SK-N-SH (cell line): ENCODE results near the gene RBM19. TPM values are rescaled to one million over a fixed set of nuclear protein-coding genes. Genes with fewer than 3 reads are reported as not detected.
A peak's percentile ranks its signal among the peaks of the same experiment; 100 is the strongest.

Experiments
- CTCF ChIA-PET: fragments of 300-600, 350-600 bp; formaldehyde crosslinking; extraction: SDS; loops from one replicate; lab custom pipeline; 2021; lab: Yijun Ruan, JAX
- POLR2A ChIA-PET: fragments of 350-600 bp; sonication (Branson Sonifier 250); formaldehyde crosslinking; extraction: SDS; loops from one replicate; lab custom pipeline; 2020; ENCODE audit warnings: antibody characterized with exemption, inconsistent platforms; lab: Yijun Ruan, JAX
- DNase-seq: peaks from one replicate; pipeline ENCODE4 v3.0.0; 2012
- H2AFZ ChIP-seq: fragments of 200-600 bp; sonication (generic); 2 replicates; pipeline ENCODE4 v1.8.1; 2016; ENCODE audit warnings: antibody characterized with exemption, mild to moderate bottlenecking, low read depth
- H3F3A ChIP-seq: fragments of 200-600 bp; sonication (generic); replicated peaks from 2 replicates; pipeline ENCODE3; 2016; ENCODE audit warnings: antibody characterized with exemption, mild to moderate bottlenecking; ENCODE audit not compliant: insufficient read depth
- H3K27ac ChIP-seq, 2 experiments: fragments of 200-500 bp in 1 of 2; fragments of 200-600 bp in 1 of 2; sonication (Bioruptor generic) in 1 of 2; sonication (generic), shearing (Covaris generic) in 1 of 2; 2 replicates each; pipeline versions ENCODE4 v1.5.1 to v1.6.1; 2014 to 2016; ENCODE audit warnings: low read depth in 2 of 2, inconsistent platforms in 1 of 2, low read length in 1 of 2, mild to moderate bottlenecking in 1 of 2, mixed read lengths in 1 of 2
- H3K27me3 ChIP-seq: fragments of 200-600 bp; sonication (generic), shearing (Covaris generic); 2 replicates; pipeline ENCODE4 v1.6.1; 2016; ENCODE audit warnings: mixed run types; ENCODE audit not compliant: insufficient read depth
- H3K36me3 ChIP-seq, 2 experiments: fragments of 200-500 bp in 1 of 2; fragments of 200-600 bp in 1 of 2; sonication (Bioruptor generic) in 1 of 2; sonication (generic) in 1 of 2; replicated peaks in 1 of 2; 2 replicates each; pipeline versions ENCODE3 to v1.5.1; 2014 to 2016; ENCODE audit warnings: low read length in 1 of 2, mild to moderate bottlenecking in 1 of 2; ENCODE audit not compliant: insufficient read depth in 2 of 2, control insufficient read depth in 1 of 2
- H3K4me1 ChIP-seq, 2 experiments: fragments of 200-500 bp in 1 of 2; fragments of 200-600 bp in 1 of 2; sonication (Bioruptor generic) in 1 of 2; sonication (generic), shearing (Covaris generic) in 1 of 2; 2 replicates each; pipeline versions ENCODE4 v1.5.1 to v1.6.1; 2014 to 2016; ENCODE audit warnings: low read depth in 1 of 2, low read length in 1 of 2, mixed run types in 1 of 2; ENCODE audit not compliant: insufficient read depth in 2 of 2, control insufficient read depth in 1 of 2
- H3K4me2 ChIP-seq: fragments of 200-600 bp; sonication (generic), shearing (Covaris generic); 2 replicates; pipeline ENCODE4 v1.6.1; 2017; ENCODE audit warnings: mixed run types
- H3K4me3 ChIP-seq, 2 experiments: fragments of 200-500 bp in 1 of 2; fragments of 200-600 bp in 1 of 2; sonication (Bioruptor generic) in 1 of 2; sonication (generic), shearing (Covaris generic) in 1 of 2; 2 replicates each; pipeline versions ENCODE4 v1.5.1 to v1.8.1; 2014 to 2016; ENCODE audit warnings: low read depth in 2 of 2, inconsistent platforms in 1 of 2, low read length in 1 of 2, mild to moderate bottlenecking in 1 of 2, mixed read lengths in 1 of 2, moderate library complexity in 1 of 2
- H3K79me2 ChIP-seq: fragments of 200-600 bp; sonication (generic); 2 replicates; pipeline ENCODE4 v1.8.1; 2017; ENCODE audit warnings: mild to moderate bottlenecking; ENCODE audit not compliant: insufficient read depth
- H3K9ac ChIP-seq: fragments of 200-600 bp; sonication (generic); 2 replicates; pipeline ENCODE4 v1.6.1; 2017; ENCODE audit warnings: mixed run types
- H3K9me2 ChIP-seq: fragments of 200-600 bp; sonication (generic); 2 replicates; pipeline ENCODE4 v1.6.1; 2017; ENCODE audit warnings: mixed run types
- H3K9me3 ChIP-seq: fragments of 200-600 bp; sonication (generic); 2 replicates; pipeline ENCODE4 v1.6.1; 2017; ENCODE audit warnings: mixed run types, mild to moderate bottlenecking, moderate library complexity
- H4K20me1 ChIP-seq: fragments of 200-600 bp; sonication (generic); 2 replicates; pipeline ENCODE4 v1.6.1; 2017; ENCODE audit warnings: mild to moderate bottlenecking, mixed run types; ENCODE audit not compliant: insufficient read depth
- CTCF ChIP-seq: fragments of 200-600 bp; sonication (generic); IDR thresholded peaks from 2 replicates; pipeline ENCODE4 v1.6.1; 2017; ENCODE audit warnings: antibody characterized with exemption, mild to moderate bottlenecking, moderate library complexity
- EP300 ChIP-seq, 2 experiments: IDR thresholded peaks; 2 replicates each; pipeline versions ENCODE4 v1.4.0 to v1.6.1; 2012; ENCODE audit warnings: borderline replicate concordance in 1 of 2, low read depth in 1 of 2, low read length in 1 of 2
- EZH2phosphoT487 ChIP-seq: fragments of 200-600 bp; sonication (generic); IDR thresholded peaks from 2 replicates; pipeline ENCODE4 v1.6.1; 2017; ENCODE audit warnings: low read depth, mixed run types, mild to moderate bottlenecking, antibody characterized with exemption, moderate library complexity, borderline replicate concordance
- GABPA ChIP-seq: IDR thresholded peaks from 2 replicates; pipeline ENCODE4 v1.4.0; 2012; ENCODE audit warnings: low read depth, mild to moderate bottlenecking
- IRF3 ChIP-seq: fragments of 150-350 bp; IDR thresholded peaks from 2 replicates; pipeline ENCODE4 v1.6.1; 2016; ENCODE audit warnings: mild to moderate bottlenecking, low read depth, low read length
- MAX ChIP-seq: IDR thresholded peaks from 2 replicates; pipeline ENCODE4 v1.4.0; 2012; ENCODE audit warnings: low read depth
- MEF2A ChIP-seq: IDR thresholded peaks from 2 replicates; pipeline ENCODE4 v1.4.0; 2012; ENCODE audit warnings: low read depth, borderline replicate concordance
- NFIC ChIP-seq: IDR thresholded peaks from 2 replicates; pipeline ENCODE4 v1.4.0; 2012; ENCODE audit warnings: borderline replicate concordance
- NRF1 ChIP-seq: IDR thresholded peaks from 2 replicates; pipeline ENCODE4 v1.6.1; 2012; ENCODE audit warnings: low read depth, mild to moderate bottlenecking, low read length
- POLR2AphosphoS5 ChIP-seq: IDR thresholded peaks from 2 replicates; pipeline ENCODE4 v1.6.1; 2012; ENCODE audit warnings: low read depth, low read length
- RAD21 ChIP-seq: IDR thresholded peaks from 2 replicates; pipeline ENCODE4 v1.6.1; 2012; ENCODE audit warnings: mild to moderate bottlenecking, low read length
- RCOR1 ChIP-seq: fragments of 150-350 bp; IDR thresholded peaks from 2 replicates; pipeline ENCODE4 v1.6.1; 2017; ENCODE audit warnings: antibody characterized with exemption, low read length
- SIN3A ChIP-seq: IDR thresholded peaks from 2 replicates; pipeline ENCODE4 v1.6.1; 2012; ENCODE audit warnings: low read depth, mild to moderate bottlenecking, low read length, moderate library complexity, borderline replicate concordance
- SMC3 ChIP-seq: IDR thresholded peaks from 2 replicates; pipeline ENCODE4 v1.6.1; 2012; ENCODE audit warnings: low read depth, low read length, improper control_type of control experiment
- TCF12 ChIP-seq: IDR thresholded peaks from 2 replicates; pipeline ENCODE4 v1.4.0; 2012
- USF1 ChIP-seq: IDR thresholded peaks from 2 replicates; pipeline ENCODE4 v1.4.0; 2012; ENCODE audit warnings: low read depth, borderline replicate concordance
- USF2 ChIP-seq: fragments of 150-350 bp; IDR thresholded peaks from 2 replicates; pipeline ENCODE4 v1.6.1; 2017; ENCODE audit warnings: antibody characterized with exemption, low read length, low read depth, borderline replicate concordance
- ZBTB33 ChIP-seq: IDR thresholded peaks from 2 replicates; pipeline ENCODE4 v1.4.0; 2012; ENCODE audit warnings: low read depth, borderline replicate concordance
- WGBS: methylation state at CpG from one replicate; pipeline ENCODE4 v1.1.6; 2017; ENCODE audit warnings: low lambda C conversion rate; 5-methylcytosine and 5-hydroxymethylcytosine counted together
- polyA plus RNA-seq, 3 experiments: library from polyadenylated mRNA; depleted of rRNA; stranded (reverse); fragments of >200 nt; gene quantifications; 2 replicates each; pipeline ENCODE4 v1.2.3, GENCODE V29; 2012

Gene RBM19
- polyA plus RNA-seq, 1 of the 3 experiments (the other 2 are of a cell fraction): 16.6 TPM

- peak; percentile 57 for DNase-seq
- no peak overlapping the region for H3K27ac ChIP-seq
- no peaks in the 10 kb centered on the region for H3K4me1 ChIP-seq
- H3K4me3 ChIP-seq: peak overlapping the region in 1 of 2 experiments; percentile 20; a peak in 1 of 4 replicates
- H3K9me2 ChIP-seq: no peaks in the 10 kb centered on the region
- H3K79me2 ChIP-seq: no peaks in the 10 kb centered on the region
- H3K4me2 ChIP-seq: no peak overlapping the region
- no peaks in the 10 kb centered on the region for H3K36me3 ChIP-seq
- H3K9ac ChIP-seq: no peak overlapping the region
- H3F3A ChIP-seq: no peaks in the 10 kb centered on the region
- CTCF ChIA-PET: interaction anchor here (0.6 to 4.6 kb wide), 63 partner anchors 8 to 1966 kb away, joined by 3 to 89 read pairs (median 3); partner anchors contain the start of gene RBM19
- no peaks in the 10 kb centered on the region for H3K9me3 ChIP-seq
- 16% methylated on average over 12 of the region's 12 CpGs for WGBS
- POLR2A ChIA-PET: no interaction called here
- H2AFZ ChIP-seq: no peak overlapping the region
- H3K27me3 ChIP-seq: peaks cover 26% of the 10 kb centered on the region; the same call in 1 of the 2 replicates
- TF ChIP-seq POLR2AphosphoS5 (no peak), MEF2A (no peak), RAD21 (peak; percentile 96), USF2 (no peak), SMC3 (peak; percentile 88), CTCF (peak; percentile 97)
- no peaks in the 10 kb centered on the region for H4K20me1 ChIP-seq
Observed at GRCh38 chr12:113980537-113981337, 14.6 kb upstream of the RBM19 start.

- Histone ChIP-seq H3K9ac (no peak overlapping the region), H3K4me3 (no peak overlapping the region), H3K27me3 (peaks cover 32% of the 10 kb centered on the region; the same call in 1 of the 2 replicates), H3K9me3 (no peaks in the 10 kb centered on the region), H2AFZ (no peak overlapping the region), H3K4me2 (no peak overlapping the region), H3K79me2 (no peaks in the 10 kb centered on the region), H3K9me2 (no peaks in the 10 kb centered on the region), H3K4me1 (no peaks in the 10 kb centered on the region), H3K27ac (no peak overlapping the region), H3F3A (no peaks in the 10 kb centered on the region), H4K20me1 (no peaks in the 10 kb centered on the region), H3K36me3 (no peaks in the 10 kb centered on the region)
- 6% methylated on average over 2 of the region's 2 CpGs for WGBS
- no peak for DNase-seq
- ChIA-PET CTCF (interaction anchor here (0.6 to 4.6 kb wide), 53 partner anchors 11 to 1967 kb away, joined by 3 to 89 read pairs (median 3); partner anchors contain the start of gene RBM19), POLR2A (no interaction called here)
- TF ChIP-seq GABPA (no peak), USF2 (no peak), NFIC (no peak), EP300 (IDR thresholded peaks at IDR 0.05; ENCODE audit: borderline replicate concordance in 1 of 2, low read depth in 1 of 2, low read length in 1 of 2) (no peak), SIN3A (no peak), ZBTB33 (no peak), TCF12 (no peak), RCOR1 (no peak), EZH2phosphoT487 (no peak), USF1 (no peak), IRF3 (no peak), MAX (no peak), NRF1 (no peak)
Observed at GRCh38 chr12:113980054-113980453, 13.9 kb upstream of the RBM19 start.
